Chondrocyte (in vitro differentiated cells): ENCODE measurements around the gene SCD5. TPM values are rescaled to one million over a fixed set of nuclear protein-coding genes. Genes with fewer than 3 reads are reported as not detected.

Source experiments
- DNase-seq: peaks from one replicate; pipeline ENCODE4 v3.0.0; 2021; ENCODE audit warnings: mixed read lengths, low spot score
- H3K27ac Mint-ChIP-seq: one replicate; pipeline ENCODE4 v1.8.0; 2021; ENCODE audit warnings: mild to moderate bottlenecking, moderate library complexity, mixed read lengths; ENCODE audit not compliant: unreplicated experiment
- H3K27me3 Mint-ChIP-seq: 2 replicates; pipeline ENCODE4 v1.8.0; 2021; ENCODE audit warnings: low read depth, mixed read lengths
- H3K36me3 Mint-ChIP-seq: 2 replicates; pipeline ENCODE4 v1.8.0; 2021; ENCODE audit warnings: low read depth, mixed read lengths
- H3K4me1 Mint-ChIP-seq: 2 replicates; pipeline ENCODE4 v1.8.0; 2021; ENCODE audit warnings: low read depth, mild to moderate bottlenecking, mixed read lengths
- H3K4me3 Mint-ChIP-seq: one replicate; pipeline ENCODE4 v1.8.0; 2021; ENCODE audit warnings: mild to moderate bottlenecking, moderate library complexity, mixed read lengths; ENCODE audit not compliant: unreplicated experiment
- H3K9me3 Mint-ChIP-seq: 2 replicates; pipeline ENCODE4 v1.8.0; 2021; ENCODE audit warnings: low read depth, mixed read lengths
- total RNA-seq: library from RNA; stranded (reverse); gene quantifications from 3 replicates; pipeline ENCODE4 v1.2.1, GENCODE V29; 2021
- TF ChIP-seq, protein P1 (sequence below): fragments of 200-600 bp; sonication (generic); IDR thresholded peaks from 2 replicates; pipeline ENCODE4 v1.5.0; 2021; ENCODE audit warnings: antibody characterized with exemption, mild to moderate bottlenecking, moderate library complexity

Gene SCD5
- total RNA-seq, 1 donor from 2014 or later: 22.6 TPM

DNA sequence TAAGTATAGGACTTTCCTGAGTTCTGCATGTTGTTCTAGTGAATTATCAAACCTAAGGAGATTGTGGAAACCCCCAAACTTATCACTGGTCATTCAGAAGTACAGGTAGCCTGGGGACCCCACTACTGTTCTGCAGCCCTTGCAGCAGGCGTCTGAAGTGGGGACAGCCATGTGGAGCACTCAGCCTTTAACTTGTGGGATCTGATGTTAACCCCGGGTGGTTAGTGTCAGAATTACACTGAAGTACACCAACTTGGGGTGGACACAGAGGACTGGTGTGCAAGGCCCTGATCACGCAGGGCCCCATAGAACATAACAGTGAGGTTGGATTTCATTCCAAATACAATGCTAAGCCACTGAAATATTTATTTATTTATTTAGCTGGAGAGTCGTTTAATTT is 103.7 kb downstream of the SCD5 start:
- Mint-ChIP-seq H3K27ac (no peak overlapping the region), H3K36me3 (peaks cover 4% of the 10 kb centered on the region), H3K4me3 (no peak overlapping the region), H3K27me3 (no peaks in the 10 kb centered on the region), H3K9me3 (no peaks in the 10 kb centered on the region), H3K4me1 (peaks cover 10% of the 10 kb centered on the region)
- TF ChIP-seq, protein P1, sequence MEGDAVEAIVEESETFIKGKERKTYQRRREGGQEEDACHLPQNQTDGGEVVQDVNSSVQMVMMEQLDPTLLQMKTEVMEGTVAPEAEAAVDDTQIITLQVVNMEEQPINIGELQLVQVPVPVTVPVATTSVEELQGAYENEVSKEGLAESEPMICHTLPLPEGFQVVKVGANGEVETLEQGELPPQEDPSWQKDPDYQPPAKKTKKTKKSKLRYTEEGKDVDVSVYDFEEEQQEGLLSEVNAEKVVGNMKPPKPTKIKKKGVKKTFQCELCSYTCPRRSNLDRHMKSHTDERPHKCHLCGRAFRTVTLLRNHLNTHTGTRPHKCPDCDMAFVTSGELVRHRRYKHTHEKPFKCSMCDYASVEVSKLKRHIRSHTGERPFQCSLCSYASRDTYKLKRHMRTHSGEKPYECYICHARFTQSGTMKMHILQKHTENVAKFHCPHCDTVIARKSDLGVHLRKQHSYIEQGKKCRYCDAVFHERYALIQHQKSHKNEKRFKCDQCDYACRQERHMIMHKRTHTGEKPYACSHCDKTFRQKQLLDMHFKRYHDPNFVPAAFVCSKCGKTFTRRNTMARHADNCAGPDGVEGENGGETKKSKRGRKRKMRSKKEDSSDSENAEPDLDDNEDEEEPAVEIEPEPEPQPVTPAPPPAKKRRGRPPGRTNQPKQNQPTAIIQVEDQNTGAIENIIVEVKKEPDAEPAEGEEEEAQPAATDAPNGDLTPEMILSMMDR: no peak
- no peak for DNase-seq

DNA sequence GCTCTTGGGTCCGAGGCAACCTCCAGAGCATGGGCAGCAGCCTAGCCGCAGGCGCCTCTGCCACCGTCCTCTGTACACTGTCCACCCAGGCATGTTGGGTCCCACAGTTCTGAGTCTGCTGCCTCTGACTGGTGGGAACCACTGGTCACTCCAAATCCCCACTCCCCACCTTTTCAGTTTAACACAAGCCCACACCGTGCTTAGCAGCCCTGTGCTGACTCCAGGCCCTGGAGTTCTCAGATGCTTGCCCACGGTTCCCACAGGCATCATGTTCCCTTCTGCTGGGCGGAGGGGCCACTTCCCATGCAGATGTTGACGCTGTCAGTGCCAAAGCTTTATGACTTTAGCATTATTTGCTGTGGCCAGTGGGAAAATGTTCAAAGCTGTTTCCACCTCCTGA is 104.5 kb downstream of the SCD5 start:
- DNase-seq: no peak
- Mint-ChIP-seq H3K4me1 (peaks cover 10% of the 10 kb centered on the region), H3K9me3 (no peaks in the 10 kb centered on the region), H3K4me3 (no peak overlapping the region), H3K27me3 (no peaks in the 10 kb centered on the region), H3K36me3 (peaks cover 4% of the 10 kb centered on the region), H3K27ac (no peak overlapping the region)
- TF ChIP-seq, protein P1: no peak

DNA sequence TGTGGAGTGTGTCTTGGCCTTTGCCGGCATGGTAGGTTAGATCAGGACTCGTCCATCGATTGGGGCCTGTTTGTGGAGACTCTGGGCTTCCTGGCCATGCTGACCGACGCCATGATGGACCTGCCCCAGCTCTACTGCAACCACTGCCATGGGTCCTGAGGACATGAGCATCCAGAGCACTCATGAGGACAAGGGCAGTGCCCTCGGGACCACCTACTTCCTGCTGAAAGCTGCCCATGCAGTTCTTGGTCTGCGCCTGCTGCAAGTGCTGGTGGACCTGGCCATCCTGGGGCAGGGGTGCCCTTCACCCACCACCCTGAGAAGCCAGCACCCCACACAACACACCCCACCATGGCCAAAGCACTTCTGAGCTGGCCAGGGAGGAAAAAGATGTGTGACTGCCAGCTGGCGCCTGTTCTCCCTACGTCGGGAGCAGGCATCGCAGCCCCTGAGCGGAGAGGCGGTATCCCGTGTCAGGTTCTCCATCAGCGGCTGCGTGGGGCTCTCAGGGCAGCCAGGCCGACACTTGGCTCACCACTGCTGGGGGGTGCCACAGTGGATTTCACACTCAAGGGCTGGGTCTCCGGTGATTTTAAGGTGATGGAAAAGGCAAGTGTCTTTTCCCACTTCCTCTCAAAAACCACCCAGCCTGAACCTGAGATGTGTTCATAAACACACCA is 106.4 kb downstream of the SCD5 start:
- peaks cover 10% of the 10 kb centered on the region for H3K4me1 Mint-ChIP-seq
- TF ChIP-seq, protein P1: no peak
- no peaks in the 10 kb centered on the region for H3K9me3 Mint-ChIP-seq
- H3K4me3 Mint-ChIP-seq: no peak overlapping the region
- no peaks in the 10 kb centered on the region for H3K27me3 Mint-ChIP-seq
- DNase-seq: no peak
- H3K36me3 Mint-ChIP-seq: no peaks in the 10 kb centered on the region
- H3K27ac Mint-ChIP-seq: no peak overlapping the region

DNA sequence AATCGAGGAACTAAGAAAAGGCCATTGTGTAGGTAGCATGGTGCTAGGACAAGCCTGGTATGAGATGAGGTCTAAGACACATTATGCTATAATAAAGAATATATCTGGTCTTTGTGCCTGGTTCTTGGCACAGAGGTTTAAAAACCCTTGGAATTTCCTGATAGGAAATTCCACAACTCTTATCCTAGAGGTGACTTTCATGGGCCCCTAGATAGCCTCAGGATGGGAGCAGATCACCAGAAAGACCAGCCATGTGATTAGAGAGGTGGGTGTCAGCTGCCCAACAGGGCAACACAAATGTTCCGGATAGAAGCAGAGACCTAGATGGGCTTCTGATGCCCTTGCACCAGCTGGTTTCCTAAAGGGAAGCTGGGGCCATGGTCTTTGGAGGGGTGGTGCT is 107.2 kb downstream of the SCD5 start:
- no peak overlapping the region for H3K27ac Mint-ChIP-seq
- H3K4me3 Mint-ChIP-seq: no peak overlapping the region
- no peaks in the 10 kb centered on the region for H3K27me3 Mint-ChIP-seq
- H3K9me3 Mint-ChIP-seq: no peaks in the 10 kb centered on the region
- TF ChIP-seq, protein P1: no peak
- DNase-seq: no peak
- H3K36me3 Mint-ChIP-seq: no peaks in the 10 kb centered on the region
- H3K4me1 Mint-ChIP-seq: peaks cover 10% of the 10 kb centered on the region

DNA sequence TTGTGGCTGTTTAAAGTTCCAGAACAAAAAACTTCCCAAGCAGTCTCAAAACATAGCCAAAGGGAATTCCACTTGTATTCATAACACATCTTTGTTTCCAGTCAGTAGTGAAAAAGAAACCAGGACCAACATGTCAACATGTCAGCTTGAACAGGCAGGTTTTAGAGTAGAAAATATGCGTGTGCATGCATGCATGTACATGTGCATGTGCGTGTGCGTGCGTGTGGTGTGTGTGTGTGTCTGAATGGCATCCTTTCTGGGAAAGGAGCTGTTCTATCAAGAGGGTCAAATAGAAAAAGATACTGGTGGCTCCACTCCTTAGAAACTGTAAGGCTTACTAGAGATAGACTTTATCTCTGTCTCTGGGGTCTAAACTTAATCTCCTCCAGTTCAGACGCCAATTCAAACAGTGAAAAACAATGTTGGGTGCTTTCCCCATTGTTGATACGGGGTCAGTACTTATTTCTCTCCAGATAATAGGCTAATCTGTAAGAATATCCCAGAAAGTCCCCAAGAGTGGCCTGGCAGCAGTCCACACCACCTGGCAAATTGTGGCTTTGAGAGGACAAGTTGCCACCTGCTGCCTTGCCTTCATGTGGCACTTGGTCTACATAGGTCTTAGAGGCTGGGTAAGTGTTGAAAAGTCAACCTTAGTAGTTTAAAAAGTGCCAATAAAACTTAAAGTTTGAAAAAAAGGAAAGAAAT is 110.4 kb downstream of the SCD5 start:
- no peak for DNase-seq
- Mint-ChIP-seq H3K4me1 (peaks cover 8% of the 10 kb centered on the region), H3K4me3 (no peak overlapping the region), H3K27ac (no peak overlapping the region), H3K36me3 (peaks cover 2% of the 10 kb centered on the region), H3K9me3 (no peaks in the 10 kb centered on the region), H3K27me3 (no peaks in the 10 kb centered on the region)
- TF ChIP-seq, protein P1: no peak
